Measurements from ENCODE around the gene OPRL1. TPM values are rescaled to one million over a fixed set of nuclear protein-coding genes. Genes with fewer than 3 reads are reported as not detected.

The OPRL1 gene
- total and polyA plus RNA-seq, 2 of the 8 experiments (the other 6 are each of a cell fraction or from before 2014, with no cell fraction given), result 0.63 to 0.98 TPM

GRCh38 chr20:64130876-64131275, 51.0 kb downstream of the OPRL1 start:
- H4K91ac ChIP-seq (replicated peaks; ENCODE audit: insufficient read length, low read length), result no peak overlapping the region
- H3K9me3 ChIP-seq (ENCODE audit: insufficient read depth in 2 of 2, low read depth in 1 of 2, low read length in 1 of 2), result no peaks in the 10 kb centered on the region
- H2BK12ac ChIP-seq (ENCODE audit: low read depth, low read length), result no peak overlapping the region
- H3K79me1 ChIP-seq (ENCODE audit: low read depth, low read length), result no peaks in the 10 kb centered on the region
- H2BK5ac ChIP-seq (ENCODE audit: low read depth, low read length), result no peak overlapping the region
- H2AK5ac ChIP-seq (ENCODE audit: low read depth, low read length), result no peak overlapping the region
- no peak overlapping the region for H2BK120ac ChIP-seq (replicated peaks; ENCODE audit: low read depth, low read length)
- no peak overlapping the region for H2AFZ ChIP-seq (ENCODE audit: low read length)
- no peak overlapping the region for H2BK20ac ChIP-seq (ENCODE audit: low read length)
- FAIRE-seq (no peak), DNase-seq (ENCODE audit: low read depth in 1 of 2, low spot score in 2 of 2) (no peak)
- no peak overlapping the region for H3K9ac ChIP-seq (replicated peaks in 1 of 4; ENCODE audit: extremely low read depth in 1 of 4, low read depth in 3 of 4, low read length in 3 of 4)
- H3K36me3 ChIP-seq (ENCODE audit: control insufficient read depth in 2 of 4, insufficient read depth in 4 of 4, low read length in 3 of 4), result no peaks in the 10 kb centered on the region
- no peaks in the 10 kb centered on the region for H3K79me2 ChIP-seq (ENCODE audit: control insufficient read depth in 1 of 2, insufficient read depth in 2 of 2, low read length in 2 of 2)
- no peaks in the 10 kb centered on the region; a peak in 1 of 7 replicates for H3K4me1 ChIP-seq (replicated peaks in 1 of 4; ENCODE audit: control insufficient read depth in 3 of 4, insufficient read depth in 4 of 4, low read length in 3 of 4)
- no peak overlapping the region for H3K56ac ChIP-seq (replicated peaks; ENCODE audit: insufficient read length, low read depth, low read length)
- ChIA-PET CTCF (ENCODE audit: partially characterized antibody) (interaction anchor here (1.0 kb wide), 1 partner anchor 11 kb away, joined by 4 read pairs; no protein-coding TSS in a partner anchor), POLR2A (ENCODE audit: partially characterized antibody) (no interaction called here)
- no peak overlapping the region for H3K4me3 ChIP-seq (ENCODE audit: extremely low read depth in 1 of 4, insufficient read depth in 2 of 4, low read depth in 3 of 4, low read length in 4 of 4)
- no peaks in the 10 kb centered on the region for H3K27me3 ChIP-seq (replicated peaks in 1 of 4; ENCODE audit: control insufficient read depth in 3 of 4, extremely low read depth in 1 of 4, insufficient read depth in 3 of 4, low read length in 3 of 4)
- no peak overlapping the region for H4K5ac ChIP-seq (ENCODE audit: insufficient read length, low read depth, low read length)
- H2BK15ac ChIP-seq (ENCODE audit: low read length), result no peak overlapping the region
- no peak overlapping the region for H3K4me2 ChIP-seq (ENCODE audit: insufficient read depth in 1 of 2, low read depth in 2 of 2, low read length in 2 of 2)
- no peak overlapping the region for H3K23ac ChIP-seq (ENCODE audit: insufficient read length)
- no peaks in the 10 kb centered on the region for H4K20me1 ChIP-seq (replicated peaks in 1 of 2; ENCODE audit: control insufficient read depth in 1 of 2, insufficient read depth in 2 of 2, low read length in 2 of 2)
- no peaks in the 10 kb centered on the region for H3K23me2 ChIP-seq (ENCODE audit: low read depth, low read length)
- no peak overlapping the region for H4K8ac ChIP-seq (ENCODE audit: extremely low read depth, insufficient read depth, low read length)
- no peak for TF ChIP-seq CBX5 (IDR thresholded peaks at IDR 0.05; ENCODE audit: low read depth, low read length)
- no peak for TF ChIP-seq MAX (IDR thresholded peaks at IDR 0.05)
- TF ChIP-seq RFX5 (IDR thresholded peaks at IDR 0.05; ENCODE audit: borderline replicate concordance, low read depth, low read length), result no peak
- no peak for TF ChIP-seq FOSL1 (IDR thresholded peaks at IDR 0.05; ENCODE audit: insufficient read depth, low read depth, low read length)
- TF ChIP-seq JUN (IDR thresholded peaks at IDR 0.05; ENCODE audit: low read depth, low read length), result no peak
- TF ChIP-seq E2F6 (IDR thresholded peaks at IDR 0.05), result no peak
- TF ChIP-seq TAF1 (IDR thresholded peaks at IDR 0.05; ENCODE audit: low read depth, low read length), result no peak
- WGBS, 2 experiments (ENCODE audit: extremely low coverage in 1 of 2, insufficient coverage in 1 of 2, insufficient read length in 1 of 2, insufficient replicate concordance in 2 of 2, low coverage in 1 of 2, low lambda C conversion rate in 2 of 2, missing lambda C conversion rate in 1 of 2), result 83% methylated on average over 10 of the region's 10 CpGs; no CpG with 5 or more reads in 1 of the 2 experiments
- no peak overlapping the region for H3K18ac ChIP-seq (ENCODE audit: extremely low read depth, low read length)
- H3K14ac ChIP-seq (ENCODE audit: insufficient read length), result no peak overlapping the region
- H3K27ac ChIP-seq (ENCODE audit: low read depth, low read length), result no peak overlapping the region
- H3K4ac ChIP-seq (replicated peaks; ENCODE audit: insufficient read length, low read depth, low read length), result no peak overlapping the region
